G401.6 (cell line): ENCODE results near the gene PEAK1.

Source experiments
- FAIRE-seq: peaks from 2 replicates; lab custom pipeline; 2012; peaks lifted over from hg19 to GRCh38; lab: Jason Lieb, UNC

The PEAK1 gene

DNA sequence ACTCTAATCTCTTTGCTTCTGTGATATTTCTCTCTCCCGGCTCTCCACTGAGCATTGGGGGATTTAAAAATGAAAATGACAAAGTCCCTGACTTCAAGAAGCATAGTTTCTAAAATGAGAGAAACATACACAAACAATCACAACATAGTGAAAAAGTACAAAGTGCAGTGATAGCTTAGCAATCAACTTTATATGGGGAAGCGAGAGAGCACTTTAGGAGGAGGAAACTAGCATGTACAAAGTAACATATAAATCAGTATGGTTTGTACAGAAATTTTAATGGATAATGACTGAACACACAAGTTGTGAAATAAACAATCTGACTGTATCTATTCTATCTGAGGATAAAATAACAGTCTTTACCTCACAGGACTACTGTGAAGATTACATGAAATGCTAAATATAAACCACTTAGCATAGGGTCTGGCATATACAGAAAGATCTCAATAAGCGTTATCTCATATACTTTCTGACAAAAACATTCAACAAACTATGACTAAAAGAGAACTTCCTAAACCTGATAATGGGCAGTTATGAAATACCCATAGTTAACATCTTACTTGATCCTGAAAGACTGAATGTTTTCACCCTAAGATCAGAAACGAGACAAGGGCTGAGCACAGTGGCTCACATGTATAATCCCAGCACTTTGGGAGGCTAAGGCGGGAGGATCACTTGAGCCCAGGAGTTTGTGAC, 61.2 kb downstream of the PEAK1 start:
- no peak for FAIRE-seq

- no peak for FAIRE-seq
Observed at GRCh38 chr15:77356305-77356704, 63.6 kb downstream of the PEAK1 start.

GRCh38 chr15:77355321-77355720, 64.6 kb downstream of the PEAK1 start:
- no peak for FAIRE-seq

DNA sequence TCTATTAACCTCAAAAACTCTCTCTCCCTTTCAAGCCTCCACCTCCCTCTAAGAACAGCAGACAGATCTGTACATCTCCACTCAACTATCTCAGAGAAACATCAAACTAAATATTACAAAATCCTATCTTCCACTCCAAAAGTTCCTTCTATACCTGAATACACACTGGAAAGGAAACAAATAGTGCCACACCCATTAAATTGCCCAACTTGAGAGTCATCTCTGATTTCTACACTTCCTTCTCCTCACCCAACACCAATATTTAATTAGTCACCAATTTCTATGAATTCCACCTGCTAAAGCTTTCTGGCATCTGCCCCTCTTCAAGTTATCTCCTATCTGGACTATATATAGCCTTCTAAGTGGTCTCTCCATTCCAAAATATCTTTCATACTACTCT, 65.8 kb downstream of the PEAK1 start:
- FAIRE-seq, result no peak

- no peak for FAIRE-seq
Observed at GRCh38 chr15:77352887-77353286, 67.0 kb downstream of the PEAK1 start.

DNA sequence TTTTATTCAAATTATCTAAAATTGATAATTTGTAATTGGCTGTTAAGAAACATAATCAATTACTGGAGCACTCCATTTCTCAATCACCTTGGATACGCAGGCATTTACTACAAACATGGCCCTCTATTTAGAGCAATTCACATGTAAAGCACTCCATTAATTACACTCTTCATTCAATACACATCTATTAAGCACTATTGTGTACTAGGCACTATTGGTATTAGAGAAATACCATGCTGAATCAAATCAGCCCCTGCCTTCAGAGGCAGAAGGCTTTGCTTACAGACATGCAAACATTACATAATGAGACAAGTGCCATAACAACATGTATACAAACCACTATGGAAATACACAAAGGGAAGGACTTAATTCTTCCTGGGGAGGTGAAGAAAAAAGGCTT, 69.1 kb downstream of the PEAK1 start:
- FAIRE-seq, result no peak

GRCh38 chr15:77349666-77350065, 70.2 kb downstream of the PEAK1 start:
- no peak for FAIRE-seq

DNA sequence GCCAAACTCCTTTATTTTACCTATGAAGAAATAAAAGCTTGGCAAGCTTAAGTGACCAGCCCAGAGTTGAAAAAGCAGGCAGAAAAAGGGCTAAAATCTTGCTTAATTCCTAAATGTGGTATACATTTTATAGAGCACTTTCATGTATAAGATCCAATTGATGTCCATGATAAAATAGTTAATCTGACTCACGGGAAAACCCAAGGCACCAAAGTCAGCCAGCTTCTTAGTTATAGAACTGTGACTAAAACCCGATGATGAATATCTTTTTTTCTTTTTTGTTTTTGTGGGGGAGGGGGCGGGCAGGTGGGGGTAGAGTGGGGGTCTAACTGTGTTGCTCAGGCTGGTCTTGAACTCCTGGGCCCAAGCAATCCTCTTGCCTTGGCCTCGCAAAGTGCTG, 71.4 kb downstream of the PEAK1 start:
- no peak for FAIRE-seq

DNA sequence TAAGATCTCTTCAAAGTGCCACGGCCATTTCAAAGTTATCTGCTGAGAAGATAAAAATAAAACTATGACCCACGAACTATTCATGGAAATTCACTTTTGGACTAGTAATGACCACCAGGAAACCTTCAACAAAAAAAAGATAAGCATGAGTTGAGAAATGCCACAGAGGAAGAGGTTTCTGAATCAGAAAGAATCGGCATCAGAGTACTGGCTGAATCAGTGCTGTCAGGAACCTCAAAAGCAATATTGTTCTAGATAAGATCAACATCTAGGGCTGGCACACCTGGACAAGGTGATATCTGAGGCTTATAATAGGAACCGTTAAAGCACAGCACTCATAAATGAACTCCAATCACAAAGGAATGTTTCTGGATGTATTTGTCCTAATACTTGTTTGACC, 72.7 kb downstream of the PEAK1 start:
- FAIRE-seq, result no peak

GRCh38 chr15:77346245-77347036, 73.5 kb downstream of the PEAK1 start:
- no peak for FAIRE-seq

- FAIRE-seq, result no peak
Observed at GRCh38 chr15:77342807-77343206, 77.1 kb downstream of the PEAK1 start.

- FAIRE-seq, result no peak
Observed at GRCh38 chr15:77340245-77340644, 79.7 kb downstream of the PEAK1 start.

- no peak for FAIRE-seq
Observed at GRCh38 chr15:77336006-77336405, 83.9 kb downstream of the PEAK1 start.

DNA sequence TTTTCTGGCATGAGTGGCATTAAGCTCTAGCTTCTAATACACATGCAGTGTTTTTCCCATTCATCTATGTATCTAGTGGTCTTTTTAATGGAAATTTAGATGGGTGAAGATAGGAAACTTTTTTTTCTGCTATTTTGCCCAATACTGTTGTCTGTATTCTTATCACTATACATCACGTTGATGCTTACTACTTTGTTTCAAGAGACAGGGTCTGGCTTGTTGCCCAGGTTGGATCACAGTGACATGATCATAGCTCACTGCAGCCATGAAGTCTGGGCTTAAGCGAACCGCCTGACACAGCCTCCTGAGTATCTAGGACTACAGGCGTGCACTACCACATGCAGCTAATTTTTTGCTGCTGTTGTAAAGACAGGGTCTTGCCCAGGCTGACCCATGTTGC, 84.6 kb downstream of the PEAK1 start:
- no peak for FAIRE-seq

GRCh38 chr15:77333166-77333565, 86.7 kb downstream of the PEAK1 start:
- no peak for FAIRE-seq

DNA sequence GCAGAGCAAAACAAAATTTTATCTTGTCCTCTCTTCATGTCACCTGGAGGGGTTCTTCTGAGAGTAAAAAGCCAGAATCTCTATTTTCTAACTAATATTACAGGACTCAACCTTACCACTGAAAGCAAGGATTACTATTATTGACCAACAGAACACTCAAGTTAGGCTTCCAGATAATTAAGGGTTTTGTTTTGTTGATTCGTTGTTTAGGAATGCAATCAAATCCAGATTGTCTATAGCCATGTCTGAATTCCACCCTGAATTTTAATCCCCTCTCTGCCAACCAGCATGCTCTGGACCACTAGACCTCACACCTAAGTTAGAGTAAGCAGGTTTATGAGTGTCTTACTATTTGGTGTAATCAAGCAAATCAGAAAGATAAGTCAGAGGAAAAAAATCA, 90.7 kb downstream of the PEAK1 start:
- FAIRE-seq, result no peak

DNA sequence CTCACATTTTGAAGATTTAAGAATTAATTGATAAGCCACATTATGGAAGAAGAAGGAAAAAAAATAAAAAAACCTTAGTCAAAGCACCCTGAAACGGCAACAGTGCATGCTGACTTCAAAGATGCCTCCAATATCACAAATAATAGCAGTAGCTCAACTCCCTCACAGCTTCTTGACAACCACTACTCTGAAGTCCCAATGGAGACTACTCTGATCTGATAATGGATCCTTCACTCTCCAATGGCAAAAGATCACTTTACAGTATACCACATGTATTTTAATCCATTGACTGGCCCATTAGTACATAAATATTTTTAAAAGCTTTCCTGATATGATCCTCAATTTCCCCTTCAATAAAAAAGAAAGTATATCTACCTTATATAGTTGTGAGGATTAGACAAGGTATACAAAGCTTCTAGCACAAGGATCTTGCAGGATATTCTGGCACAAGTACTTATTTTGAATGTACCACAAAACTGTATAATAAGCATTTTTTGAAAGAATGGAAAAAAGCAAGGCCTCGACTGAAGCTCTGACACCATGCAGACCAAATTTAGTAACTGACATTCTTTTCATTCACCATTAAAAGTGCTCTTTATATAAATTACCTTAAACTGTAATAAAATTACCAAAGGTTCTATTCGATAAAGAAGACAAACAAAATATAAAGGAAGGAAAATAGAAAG, 91.9 kb downstream of the PEAK1 start:
- FAIRE-seq, result no peak

DNA sequence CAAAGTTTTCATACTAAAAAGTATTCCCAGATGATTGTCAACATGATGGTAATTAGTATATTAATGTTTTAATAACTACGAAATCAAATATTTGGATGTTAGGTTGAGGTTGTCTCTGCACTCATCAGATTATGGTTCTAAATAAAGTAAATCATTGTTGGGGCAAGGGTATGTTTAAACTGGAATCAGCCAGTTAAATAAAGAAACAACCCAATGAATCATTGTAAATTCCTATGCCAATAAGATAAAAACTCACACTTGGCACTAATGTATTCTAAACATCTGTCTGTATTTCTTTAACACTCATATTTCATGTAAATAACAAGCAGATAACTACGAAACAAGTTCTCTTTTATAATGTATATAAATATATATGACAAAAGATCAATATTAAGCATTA, 92.7 kb downstream of the PEAK1 start:
- FAIRE-seq, result peak; percentile 51

DNA sequence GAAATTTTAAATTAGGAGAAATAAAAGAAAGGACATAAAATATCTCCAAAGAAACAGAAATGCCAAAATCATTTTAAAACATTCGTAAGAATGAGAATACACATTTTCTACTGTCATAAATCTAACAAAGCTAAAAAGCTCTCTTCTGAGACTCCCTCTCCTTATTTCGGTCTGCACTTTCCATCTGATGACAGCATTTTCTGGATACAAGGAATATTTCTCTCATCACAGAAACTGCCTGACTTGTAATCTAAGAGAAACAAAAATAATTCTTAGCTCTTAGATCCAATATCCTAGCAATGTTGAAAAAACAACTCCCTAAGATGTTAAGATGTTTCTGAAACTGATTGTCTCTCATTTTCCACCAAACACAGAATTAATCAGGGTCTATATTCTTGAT, 93.5 kb downstream of the PEAK1 start:
- FAIRE-seq, result no peak

DNA sequence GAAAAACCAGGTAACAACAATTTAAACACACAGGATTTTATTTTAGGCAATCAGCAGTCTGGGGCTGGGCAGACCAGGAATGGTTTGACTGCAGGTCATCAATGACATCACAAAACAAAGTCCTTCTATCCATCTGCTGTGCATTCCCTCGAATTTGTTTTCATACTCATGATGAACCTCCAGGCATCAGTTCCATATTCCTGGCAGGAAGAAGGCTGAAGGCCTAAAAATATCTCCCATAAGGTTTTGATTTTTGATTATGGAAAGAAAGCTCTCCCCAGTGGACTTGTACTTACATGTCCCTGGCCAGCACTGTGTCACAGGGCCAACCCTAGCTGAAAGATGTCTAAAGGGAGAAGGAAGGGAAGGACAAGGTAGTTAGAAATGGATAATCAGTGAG, 107.4 kb downstream of the PEAK1 start:
- no peak for FAIRE-seq

GRCh38 chr15:77311618-77312398, 108.1 kb downstream of the PEAK1 start:
- no peak for FAIRE-seq

- FAIRE-seq, result no peak
Observed at GRCh38 chr15:77311020-77311419, 108.9 kb downstream of the PEAK1 start.

DNA sequence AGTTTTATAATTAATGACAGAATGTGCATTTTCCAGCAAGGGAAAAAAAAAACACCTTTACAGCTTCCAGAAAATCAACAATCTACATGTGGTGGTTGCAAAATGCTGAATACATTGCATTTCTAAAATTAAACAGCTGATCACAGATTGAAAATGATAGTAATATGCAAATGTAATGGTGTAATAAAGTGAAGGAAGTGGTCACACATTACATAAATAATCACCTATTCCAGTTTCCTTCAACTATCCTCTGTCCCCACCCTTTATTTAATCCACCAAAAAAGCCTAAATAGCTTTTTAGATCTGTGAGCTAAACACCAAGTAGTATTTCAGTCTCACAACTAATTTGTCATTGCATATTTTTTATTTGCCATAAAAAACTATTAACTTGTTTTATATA, 110.5 kb downstream of the PEAK1 start:
- FAIRE-seq, result no peak
